ENCODE data around the gene TSEN15. TPM values are rescaled to one million over a fixed set of nuclear protein-coding genes. Genes with fewer than 3 reads are reported as not detected.

TSEN15 gene
- total RNA-seq, 1 donor from 2014 or later = 36.8 TPM

- Mint-ChIP-seq H3K9me3 (ENCODE audit: unreplicated experiment) (peaks cover 25% of the 10 kb centered on the region), H3K27me3 (ENCODE audit: unreplicated experiment) (no peaks in the 10 kb centered on the region), H3K4me1 (ENCODE audit: unreplicated experiment) (peaks cover 9% of the 10 kb centered on the region), H3K4me3 (ENCODE audit: unreplicated experiment) (no peak overlapping the region), H3K36me3 (ENCODE audit: unreplicated experiment) (peaks cover 21% of the 10 kb centered on the region), H3K27ac (ENCODE audit: unreplicated experiment) (no peak overlapping the region)
- TF ChIP-seq CTCF (IDR thresholded peaks at IDR 0.05) = no peak
- no peak for DNase-seq (ENCODE audit: extremely low spot score, unreplicated experiment)
Measured at GRCh38 chr1:184101571-184101970, 50.0 kb downstream of the TSEN15 start.

GRCh38 chr1:184110272-184111204, 59.0 kb downstream of the TSEN15 start:
- no peaks in the 10 kb centered on the region for H3K4me1 Mint-ChIP-seq (ENCODE audit: unreplicated experiment)
- peaks cover 13% of the 10 kb centered on the region for H3K36me3 Mint-ChIP-seq (ENCODE audit: unreplicated experiment)
- H3K27ac Mint-ChIP-seq (ENCODE audit: unreplicated experiment) = no peak overlapping the region
- peak; percentile 27 for TF ChIP-seq CTCF (IDR thresholded peaks at IDR 0.05)
- no peak overlapping the region for H3K4me3 Mint-ChIP-seq (ENCODE audit: unreplicated experiment)
- no peaks in the 10 kb centered on the region for H3K27me3 Mint-ChIP-seq (ENCODE audit: unreplicated experiment)
- DNase-seq (ENCODE audit: extremely low spot score, unreplicated experiment) = no peak
- H3K9me3 Mint-ChIP-seq (ENCODE audit: unreplicated experiment) = peaks cover 14% of the 10 kb centered on the region

GRCh38 chr1:184112176-184112948, 60.8 kb downstream of the TSEN15 start:
- no peak for TF ChIP-seq CTCF (IDR thresholded peaks at IDR 0.05)
- Mint-ChIP-seq H3K36me3 (ENCODE audit: unreplicated experiment) (peaks cover 2% of the 10 kb centered on the region), H3K4me1 (ENCODE audit: unreplicated experiment) (no peaks in the 10 kb centered on the region), H3K27ac (ENCODE audit: unreplicated experiment) (no peak overlapping the region), H3K9me3 (ENCODE audit: unreplicated experiment) (no peaks in the 10 kb centered on the region), H3K4me3 (ENCODE audit: unreplicated experiment) (no peak overlapping the region), H3K27me3 (ENCODE audit: unreplicated experiment) (no peaks in the 10 kb centered on the region)
- no peak for DNase-seq (ENCODE audit: extremely low spot score, unreplicated experiment)

GRCh38 chr1:184113251-184113650, 61.7 kb downstream of the TSEN15 start:
- TF ChIP-seq CTCF (IDR thresholded peaks at IDR 0.05) = no peak
- Mint-ChIP-seq H3K4me1 (ENCODE audit: unreplicated experiment) (peaks cover 6% of the 10 kb centered on the region), H3K4me3 (ENCODE audit: unreplicated experiment) (no peak overlapping the region), H3K9me3 (ENCODE audit: unreplicated experiment) (no peaks in the 10 kb centered on the region), H3K27ac (ENCODE audit: unreplicated experiment) (no peak overlapping the region), H3K36me3 (ENCODE audit: unreplicated experiment) (no peaks in the 10 kb centered on the region), H3K27me3 (ENCODE audit: unreplicated experiment) (no peaks in the 10 kb centered on the region)
- no peak for DNase-seq (ENCODE audit: extremely low spot score, unreplicated experiment)
